Uterus (tissue), 4 donors: Measurements from ENCODE around the gene SSBP4. TPM values are rescaled to one million over a fixed set of nuclear protein-coding genes. Genes with fewer than 3 reads are reported as not detected.

Experiments used
- DNase-seq, 2 donors: peaks; one replicate each; pipeline ENCODE4 v3.0.0-alpha.2; 2019 to 2020
- H3K27ac ChIP-seq, 2 donors: fragments of 200-600 bp; sonication (generic); 1 replicate in 1 of 2; 2 replicates in 1 of 2; pipeline ENCODE4 v1.5.1; 2016 to 2018
- H3K27me3 ChIP-seq, 2 donors: fragments of 200-600 bp; sonication (generic); one replicate each; pipeline ENCODE4 v1.5.1; 2018 to 2019; ENCODE audit warnings: control low read depth in 1 of 2
- H3K36me3 ChIP-seq, 2 donors: fragments of 200-600 bp; sonication (generic); one replicate each; pipeline ENCODE4 v1.5.1; 2019; ENCODE audit warnings: control low read depth in 1 of 2
- H3K4me1 ChIP-seq, 2 donors: fragments of 200-600 bp; sonication (generic); one replicate each; pipeline ENCODE4 v1.5.1; 2018 to 2019; ENCODE audit warnings: control low read depth in 1 of 2
- H3K4me3 ChIP-seq, 2 donors: fragments of 200-600 bp; sonication (generic); 1 replicate in 1 of 2; 2 replicates in 1 of 2; pipeline ENCODE4 v1.5.1; 2018 to 2019; ENCODE audit warnings: mild to moderate bottlenecking in 1 of 2
- H3K9me3 ChIP-seq, 2 donors: fragments of 200-600 bp; sonication (generic); one replicate each; pipeline ENCODE4 v1.5.1; 2019; ENCODE audit warnings: control low read depth in 1 of 2
- POLR2A ChIP-seq, 2 donors: fragments of 450-650 bp; IDR thresholded peaks; one replicate each; pipeline ENCODE4 v1.6.1; 2016; ENCODE audit warnings: antibody characterized with exemption in 2 of 2, mild to moderate bottlenecking in 1 of 2, moderate library complexity in 1 of 2
- intact Hi-C: fragments of 100-400 bp; cut with DNase I; formaldehyde crosslinking; loops from one replicate; pipeline ENCODE4 v1.15.1; 2023; ENCODE audit warnings: low total_unique reads
- total RNA-seq, 4 donors: library from RNA; depleted of rRNA in 3 of 4; stranded (reverse); fragments of >200 nt in 3 of 4; gene quantifications; one replicate each; pipeline versions ENCODE4 v1.1.0 to v1.2.4, GENCODE V29; 2014 to 2023
- TF ChIP-seq, protein P1 (sequence below), 4 experiments: fragments of 200-600 bp in 2 of 4; fragments of 450-650 bp in 2 of 4; sonication (generic) in 2 of 4; IDR thresholded peaks; one replicate each; pipeline ENCODE4 v1.5.1; 2016 to 2019; ENCODE audit warnings: antibody characterized with exemption in 4 of 4, mild to moderate bottlenecking in 2 of 4, moderate library complexity in 1 of 4
- donor health status: DM: yes; HTN: yes; CAD: no.

SSBP4 gene
- total RNA-seq, 4 donors from 2014 or later = 23.6 to 105 (median 54.8) TPM

DNA sequence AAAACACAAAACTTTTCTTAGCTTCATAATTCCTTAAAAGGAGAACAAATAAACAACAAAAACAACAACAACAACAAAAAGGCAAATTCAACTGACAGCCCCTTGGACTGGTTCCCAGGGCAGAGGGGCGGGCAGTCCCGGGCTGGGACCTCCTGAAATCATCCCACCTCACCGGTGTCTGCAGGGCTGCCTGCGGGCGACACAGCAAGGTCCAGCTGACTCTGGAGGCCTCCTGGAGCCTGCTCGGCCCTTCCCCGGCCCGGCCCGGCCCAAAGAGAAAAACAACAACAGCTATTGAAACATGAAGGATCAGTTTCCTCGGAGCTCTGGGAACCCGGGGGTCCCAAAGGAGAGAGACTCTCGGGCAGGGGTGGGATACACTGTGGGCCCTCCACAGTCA lies 23.7 kb downstream of the SSBP4 start:
- H3K4me3 ChIP-seq = no peak overlapping the region
- H3K27ac ChIP-seq = no peak overlapping the region
- TF ChIP-seq POLR2A (IDR thresholded peaks at IDR 0.05) = no peak
- TF ChIP-seq, protein P1, sequence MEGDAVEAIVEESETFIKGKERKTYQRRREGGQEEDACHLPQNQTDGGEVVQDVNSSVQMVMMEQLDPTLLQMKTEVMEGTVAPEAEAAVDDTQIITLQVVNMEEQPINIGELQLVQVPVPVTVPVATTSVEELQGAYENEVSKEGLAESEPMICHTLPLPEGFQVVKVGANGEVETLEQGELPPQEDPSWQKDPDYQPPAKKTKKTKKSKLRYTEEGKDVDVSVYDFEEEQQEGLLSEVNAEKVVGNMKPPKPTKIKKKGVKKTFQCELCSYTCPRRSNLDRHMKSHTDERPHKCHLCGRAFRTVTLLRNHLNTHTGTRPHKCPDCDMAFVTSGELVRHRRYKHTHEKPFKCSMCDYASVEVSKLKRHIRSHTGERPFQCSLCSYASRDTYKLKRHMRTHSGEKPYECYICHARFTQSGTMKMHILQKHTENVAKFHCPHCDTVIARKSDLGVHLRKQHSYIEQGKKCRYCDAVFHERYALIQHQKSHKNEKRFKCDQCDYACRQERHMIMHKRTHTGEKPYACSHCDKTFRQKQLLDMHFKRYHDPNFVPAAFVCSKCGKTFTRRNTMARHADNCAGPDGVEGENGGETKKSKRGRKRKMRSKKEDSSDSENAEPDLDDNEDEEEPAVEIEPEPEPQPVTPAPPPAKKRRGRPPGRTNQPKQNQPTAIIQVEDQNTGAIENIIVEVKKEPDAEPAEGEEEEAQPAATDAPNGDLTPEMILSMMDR (IDR thresholded peaks at IDR 0.05) = no peak
- no peak for DNase-seq
- no peaks in the 10 kb centered on the region for H3K9me3 ChIP-seq
- H3K36me3 ChIP-seq = no peaks in the 10 kb centered on the region
- intact Hi-C loops = loop anchor here (10.0 kb wide), 1 partner anchor 132 kb away; the partner anchor contains the start of gene UBA52
- peaks cover 0 to 10% of the 10 kb centered on the region in 2 donors for H3K4me1 ChIP-seq
- no peaks in the 10 kb centered on the region for H3K27me3 ChIP-seq

DNA sequence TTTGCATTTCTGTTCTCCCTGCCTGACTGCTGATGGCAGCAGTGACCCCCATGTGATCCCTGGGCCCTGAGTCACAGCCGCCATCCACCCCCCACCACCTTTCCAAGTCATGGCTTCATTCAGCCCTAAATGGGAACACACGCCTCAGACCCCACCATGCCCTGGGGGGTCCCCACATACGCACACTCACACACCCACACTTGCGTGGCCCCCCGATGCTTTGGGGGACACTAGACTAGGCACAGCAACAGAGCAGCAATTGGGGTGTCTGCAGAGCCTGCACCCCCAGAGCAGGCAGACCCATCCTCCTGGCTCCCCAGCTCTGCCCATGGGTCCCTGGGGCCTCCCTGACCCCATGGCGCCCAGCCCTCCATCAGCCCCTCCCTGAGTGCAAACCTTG lies 24.2 kb downstream of the SSBP4 start:
- peaks cover 0 to 7% of the 10 kb centered on the region in 2 donors for H3K4me1 ChIP-seq
- no peak overlapping the region for H3K27ac ChIP-seq
- no peak overlapping the region for H3K4me3 ChIP-seq
- no peaks in the 10 kb centered on the region for H3K36me3 ChIP-seq
- TF ChIP-seq POLR2A (IDR thresholded peaks at IDR 0.05) = no peak
- TF ChIP-seq, protein P1 (IDR thresholded peaks at IDR 0.05) = no peak
- DNase-seq = no peak
- H3K9me3 ChIP-seq = no peaks in the 10 kb centered on the region
- no peaks in the 10 kb centered on the region for H3K27me3 ChIP-seq
- intact Hi-C loops = loop anchor here (10.0 kb wide), 1 partner anchor 131 kb away; the partner anchor contains the start of gene UBA52

DNA sequence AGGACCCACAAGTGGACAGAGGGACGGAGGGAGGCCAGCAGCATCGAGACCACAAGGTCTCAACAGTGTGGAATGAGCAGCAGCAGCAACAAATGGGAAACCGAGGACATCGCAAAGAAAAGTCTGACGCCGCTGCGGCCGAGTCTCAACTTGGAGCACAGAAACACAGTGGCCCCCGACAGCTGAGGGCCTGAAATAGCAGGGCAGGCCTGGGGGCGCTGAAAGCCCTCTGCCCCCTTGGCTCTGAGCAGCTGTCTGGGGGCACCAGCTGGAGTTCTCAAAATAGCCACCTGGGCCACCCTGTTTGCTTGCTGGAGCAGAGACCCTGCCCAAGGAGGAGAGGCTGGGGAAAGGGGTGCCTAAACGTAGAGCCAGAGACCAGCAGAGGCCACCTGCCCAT lies 24.6 kb downstream of the SSBP4 start:
- Histone ChIP-seq H3K27me3 (no peaks in the 10 kb centered on the region), H3K27ac (no peak overlapping the region), H3K4me1 (peaks cover 0 to 3% of the 10 kb centered on the region in 2 donors), H3K4me3 (no peak overlapping the region), H3K9me3 (no peaks in the 10 kb centered on the region), H3K36me3 (no peaks in the 10 kb centered on the region)
- intact Hi-C loops = loop anchor here (10.0 kb wide), 1 partner anchor 131 kb away; the partner anchor contains the start of gene UBA52
- DNase-seq = no peak
- TF ChIP-seq, protein P1 (IDR thresholded peaks at IDR 0.05) = no peak
- no peak for TF ChIP-seq POLR2A (IDR thresholded peaks at IDR 0.05)

DNA sequence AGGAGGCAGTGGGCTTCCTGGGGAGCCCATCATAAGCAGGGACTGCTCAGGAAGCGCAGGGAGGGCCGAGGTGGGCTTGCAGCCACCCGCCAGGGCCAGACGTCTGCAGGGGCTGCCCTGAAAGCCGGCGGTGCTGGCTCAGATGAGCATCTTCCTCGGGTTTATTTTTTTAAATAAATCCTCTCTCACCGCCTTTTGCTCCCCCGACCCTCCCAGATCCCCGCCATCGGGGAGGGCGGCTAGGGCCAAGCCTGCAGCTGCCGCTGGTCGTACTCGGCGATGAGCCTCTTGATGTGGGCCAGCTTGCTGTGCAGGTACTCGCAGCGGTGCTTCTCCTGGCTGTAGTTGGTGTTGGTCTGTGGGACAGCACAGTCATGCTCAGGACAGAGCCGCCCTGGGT lies 25.3 kb downstream of the SSBP4 start:
- Histone ChIP-seq H3K27ac (no peak overlapping the region), H3K36me3 (no peaks in the 10 kb centered on the region), H3K9me3 (no peaks in the 10 kb centered on the region), H3K4me1 (no peaks in the 10 kb centered on the region), H3K4me3 (no peak overlapping the region), H3K27me3 (no peaks in the 10 kb centered on the region)
- no peak for DNase-seq
- intact Hi-C loops = loop anchor here (10.0 kb wide), 1 partner anchor 130 kb away; the partner anchor contains the start of gene UBA52
- no peak for TF ChIP-seq POLR2A (IDR thresholded peaks at IDR 0.05)
- TF ChIP-seq, protein P1 (IDR thresholded peaks at IDR 0.05) = no peak

DNA sequence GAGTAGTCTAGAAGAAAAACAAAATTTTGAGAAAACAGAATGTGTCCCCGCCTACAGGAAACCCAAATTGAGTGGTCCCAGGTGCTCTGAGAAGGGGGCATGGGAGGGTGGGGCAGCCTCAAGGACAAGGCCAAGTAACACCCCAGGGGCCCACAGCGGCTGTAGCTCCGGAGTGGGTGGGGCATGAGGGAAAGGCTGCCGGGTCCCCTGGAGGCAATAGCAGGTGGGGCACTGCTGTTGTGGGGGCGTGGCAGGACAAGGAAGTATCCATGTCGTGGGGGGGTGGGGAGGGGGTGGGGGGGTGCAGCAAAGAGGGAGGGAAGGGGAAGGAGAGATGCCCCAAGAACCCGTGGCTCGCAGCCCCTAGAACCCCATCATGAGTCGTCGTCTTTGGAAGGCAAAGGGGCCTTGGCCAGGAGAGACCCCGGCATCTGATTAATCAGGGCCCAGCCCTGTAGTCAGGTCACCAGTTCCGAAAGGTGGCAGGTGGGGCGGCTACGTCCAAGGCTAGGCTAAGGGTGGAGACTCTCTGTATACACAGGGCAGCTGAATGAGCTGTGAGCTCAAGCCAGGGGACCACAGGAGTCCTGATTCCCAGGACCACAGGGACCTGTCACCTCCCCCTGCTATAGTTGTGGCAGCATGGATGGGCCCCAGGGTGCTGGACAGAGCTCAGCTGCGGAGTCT lies 26.2 kb downstream of the SSBP4 start:
- no peak for TF ChIP-seq POLR2A (IDR thresholded peaks at IDR 0.05)
- TF ChIP-seq, protein P1 (IDR thresholded peaks at IDR 0.05) = no peak
- Histone ChIP-seq H3K27me3 (no peaks in the 10 kb centered on the region), H3K4me3 (no peak overlapping the region), H3K9me3 (no peaks in the 10 kb centered on the region), H3K4me1 (no peaks in the 10 kb centered on the region), H3K27ac (no peak overlapping the region), H3K36me3 (no peaks in the 10 kb centered on the region)
- DNase-seq = no peak
- intact Hi-C loops = loop anchor here (10.0 kb wide), 1 partner anchor 129 kb away; the partner anchor contains the start of gene UBA52
